GM19023 (cell line): Measurements from ENCODE around the gene TAOK1.
"Not testable (repeated sequence)": the region's sequence is repeated elsewhere in the genome, so short reads cannot be mapped to it uniquely, and the experiment has no call there.

ENCODE experiments used
- ATAC-seq: cut with Tn5 transposase; IDR thresholded peaks from one replicate; pipeline ENCODE4 v1.9.1; 2021; ENCODE audit warnings: mild to moderate bottlenecking, moderate library complexity; ENCODE audit not compliant: unreplicated experiment

TAOK1 gene

DNA sequence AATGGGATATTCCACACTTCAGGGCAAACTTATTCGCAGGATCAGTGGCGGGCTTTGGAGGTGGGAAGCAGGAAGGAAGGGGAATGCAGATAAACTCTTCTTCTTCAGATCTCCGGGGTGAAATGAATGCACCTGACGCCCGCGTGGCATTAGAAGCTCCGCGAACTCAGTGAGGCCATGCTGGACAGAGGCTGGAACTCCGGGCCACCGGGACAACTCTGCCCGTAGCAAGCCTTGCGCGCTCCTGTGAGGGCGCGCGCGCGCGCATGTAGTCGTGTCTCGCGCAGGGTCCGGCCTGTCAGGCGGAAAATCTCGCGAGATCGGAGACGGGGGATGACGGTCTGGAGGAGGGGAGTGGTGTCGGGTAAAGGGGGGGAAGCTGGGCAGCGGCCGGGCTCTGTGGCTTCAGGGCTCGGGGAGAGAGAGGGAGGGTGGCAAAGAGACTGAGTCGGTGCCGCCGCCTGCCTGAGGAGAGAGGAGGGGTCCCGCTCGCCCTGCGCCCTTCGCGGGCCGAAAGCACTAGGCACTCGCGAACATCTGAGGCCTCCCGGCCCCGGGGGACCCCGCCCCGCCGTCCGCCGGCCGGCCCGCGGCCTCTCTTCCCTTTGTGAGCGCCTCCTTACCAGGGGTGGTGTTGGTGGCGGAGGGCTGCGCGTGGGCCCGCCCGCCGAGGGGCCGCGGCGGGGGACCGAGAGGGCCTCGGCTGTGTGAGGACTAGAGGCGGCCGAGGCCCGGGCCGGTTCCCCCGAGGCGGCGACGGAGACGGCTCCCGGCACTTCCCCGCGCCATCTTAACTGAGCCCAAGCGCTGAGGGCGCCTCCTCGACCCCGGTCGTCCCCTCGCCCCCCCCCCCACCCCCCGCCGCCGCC is at the start of gene TAOK1:
TSS of gene TAOK1 (plus strand) at position 382 of the 869 bp plus-strand sequence. CDS start 61,186 bp downstream, outside the sequence.
- peak; percentile 80 for ATAC-seq

DNA sequence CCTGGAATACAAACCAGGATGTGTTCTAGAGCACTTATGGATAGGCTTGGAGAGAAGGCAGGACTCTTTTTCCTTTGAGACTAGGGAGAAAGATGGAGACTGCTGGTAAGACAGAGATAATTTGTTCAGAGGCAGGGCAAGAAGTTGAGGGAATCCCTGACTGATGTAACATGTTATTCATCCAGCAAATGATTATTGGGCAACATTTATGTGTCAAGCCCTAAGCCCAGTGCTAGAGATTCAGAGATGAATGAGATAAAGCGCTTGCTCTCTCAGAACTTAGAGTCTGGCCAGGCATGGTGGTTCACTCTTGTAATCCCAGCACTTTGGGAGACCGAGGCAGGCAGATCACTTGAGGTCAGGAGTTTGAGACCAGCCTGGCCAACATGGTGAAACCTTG is 48.4 kb upstream of the TAOK1 start:
- ATAC-seq = no peak

DNA sequence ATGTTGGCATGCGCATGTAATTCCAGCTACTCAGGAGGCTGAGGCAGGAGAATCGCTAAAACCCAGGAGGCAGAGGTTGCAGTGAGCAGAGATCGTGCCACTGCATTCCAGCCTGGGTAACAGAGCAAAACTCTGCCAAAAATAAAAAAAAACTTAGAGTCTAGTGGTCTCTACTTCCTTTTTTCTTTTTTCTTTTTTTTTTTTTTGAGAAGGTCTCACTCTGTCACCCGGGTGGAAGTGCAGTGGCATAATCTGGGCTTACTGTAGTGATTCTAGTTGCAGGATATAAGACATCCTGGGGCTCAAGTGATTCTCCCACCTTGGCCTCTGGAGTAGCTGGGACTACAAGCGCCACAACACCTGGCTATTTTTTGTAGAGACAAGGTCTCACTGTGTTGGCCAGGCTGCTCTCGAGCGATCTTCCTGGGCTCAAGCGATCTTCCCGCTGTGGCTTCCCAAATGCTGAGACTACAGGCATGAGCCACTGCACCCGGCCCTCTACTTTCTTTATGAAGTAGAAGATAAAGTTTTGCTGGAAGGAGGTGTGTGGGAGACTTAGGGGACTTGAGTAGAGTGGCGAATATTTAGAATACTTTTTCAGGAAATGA is 47.9 kb upstream of the TAOK1 start:
- no peak for ATAC-seq

DNA sequence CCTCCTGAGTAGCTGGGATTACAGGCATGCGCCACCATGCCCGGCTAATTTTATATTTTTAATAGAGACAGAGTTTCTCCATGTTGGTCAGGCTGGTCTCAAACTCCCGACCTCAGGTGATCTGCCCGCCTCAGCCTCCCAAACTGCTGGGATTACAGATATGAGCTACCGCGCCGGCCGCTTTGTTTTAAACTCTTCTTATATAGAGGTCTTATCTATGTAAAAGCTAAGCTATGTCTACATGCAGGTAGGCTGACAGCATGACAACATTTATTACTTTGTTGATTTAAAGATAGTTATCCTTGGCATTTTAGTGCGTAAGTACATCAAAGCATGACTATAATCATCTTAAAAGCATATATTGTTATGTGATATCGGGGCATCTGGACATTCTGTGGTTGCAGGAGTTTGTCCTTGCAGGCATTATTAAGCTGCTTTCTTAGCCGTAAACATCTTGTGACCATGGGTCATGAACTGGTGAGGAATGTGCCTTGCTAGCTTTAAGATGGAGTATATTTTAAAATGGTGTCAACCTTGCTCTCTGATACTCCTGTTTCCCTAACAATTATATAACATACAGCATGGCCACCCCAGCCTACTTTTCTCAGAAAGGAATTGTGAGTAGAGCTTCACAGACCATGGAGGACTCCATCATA is 45.8 kb upstream of the TAOK1 start:
- no peak for ATAC-seq

DNA sequence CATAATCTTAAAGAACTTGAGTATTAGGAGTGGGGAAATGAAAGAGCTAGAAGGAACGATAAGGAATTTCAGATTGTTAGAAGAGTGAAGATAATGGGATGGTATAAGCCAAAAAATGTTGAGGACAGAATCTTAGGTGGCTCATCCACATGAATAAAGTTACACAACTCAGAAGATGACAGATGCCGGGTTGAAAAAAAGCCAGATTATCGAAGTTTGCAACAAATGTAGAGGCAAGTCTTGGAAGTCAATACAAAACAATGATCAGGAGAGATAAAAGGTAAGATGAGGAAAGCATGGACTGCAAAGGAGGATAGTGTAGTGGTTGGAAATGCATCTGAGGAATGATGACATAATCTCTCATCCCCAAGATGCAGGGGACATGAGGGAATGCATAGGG is 45.1 kb upstream of the TAOK1 start:
- no peak for ATAC-seq

DNA sequence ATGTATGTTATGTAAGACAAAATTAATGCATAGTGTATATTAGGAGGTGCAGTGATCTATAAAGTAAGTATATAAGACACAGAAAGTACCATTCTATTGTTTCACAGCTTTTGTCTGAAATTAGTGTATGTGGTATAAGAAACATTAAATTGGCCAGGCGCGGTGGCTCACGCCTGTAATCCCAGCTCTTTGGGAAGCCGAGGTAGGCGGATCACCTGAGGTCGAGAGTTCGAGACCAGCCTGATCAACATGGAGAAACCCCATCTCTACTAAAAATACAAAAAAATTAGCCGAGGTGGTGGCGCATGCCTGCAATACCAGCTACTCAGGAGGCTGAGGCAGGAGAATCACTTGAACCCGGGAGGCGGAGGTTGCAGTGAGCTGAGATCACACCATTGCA is 44.7 kb upstream of the TAOK1 start:
- not testable (repeated sequence) for ATAC-seq

DNA sequence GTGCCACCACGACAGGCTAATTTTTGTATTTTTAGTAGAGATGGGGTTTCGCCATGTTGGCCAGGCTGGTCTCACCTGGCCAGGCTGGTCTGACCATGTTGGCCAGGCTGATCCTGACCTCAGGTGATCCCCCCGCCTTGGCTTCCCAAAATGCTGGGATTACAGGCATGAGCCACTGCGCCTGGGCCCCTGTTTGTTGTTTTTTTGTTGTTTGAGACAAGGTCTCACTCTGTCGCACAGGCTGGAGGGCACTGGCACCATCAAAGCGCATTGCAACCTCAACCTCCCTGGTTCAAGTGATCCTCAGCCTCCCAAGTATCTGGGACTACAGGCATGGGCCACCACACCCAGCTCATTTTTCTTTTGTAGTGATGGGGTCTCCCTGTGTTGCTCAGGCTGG is 43.7 kb upstream of the TAOK1 start:
- ATAC-seq = no peak

DNA sequence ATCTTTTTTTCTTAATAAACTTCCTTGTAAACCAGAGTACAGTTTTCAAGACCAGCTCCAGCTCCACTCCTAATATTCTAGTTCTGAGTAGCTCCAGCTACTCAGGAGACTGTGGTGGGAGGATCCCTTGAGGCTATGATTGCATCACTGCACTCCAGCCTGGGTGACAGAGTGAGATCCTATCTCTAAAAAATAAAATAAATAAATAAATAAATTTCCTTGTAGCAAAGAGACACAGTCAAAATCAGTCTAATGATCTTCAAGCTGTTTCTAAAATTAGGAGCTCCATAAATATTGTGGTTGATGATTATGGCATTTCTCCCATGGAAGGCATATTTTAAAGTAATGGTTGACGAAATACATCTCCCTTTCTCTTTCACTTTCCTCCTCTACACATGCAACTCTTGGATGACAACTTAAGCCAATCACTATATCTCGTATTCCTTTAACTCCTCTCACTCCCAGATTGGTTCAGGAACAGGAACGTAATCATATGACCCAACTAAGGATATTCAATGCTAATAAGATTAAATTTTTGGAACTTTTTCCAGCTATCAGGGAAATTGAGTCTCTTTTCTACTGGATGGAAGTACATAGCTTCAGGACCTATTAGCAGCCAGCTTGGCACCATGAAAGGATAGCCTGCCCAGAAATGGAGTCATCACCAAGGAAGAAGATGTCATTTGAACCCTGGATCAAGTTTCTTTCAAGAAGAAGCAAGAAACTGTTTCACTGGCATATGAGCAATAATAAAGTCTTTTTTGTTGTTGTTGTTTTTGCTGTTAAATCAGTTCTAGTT is 42.1 kb upstream of the TAOK1 start:
- no peak for ATAC-seq

DNA sequence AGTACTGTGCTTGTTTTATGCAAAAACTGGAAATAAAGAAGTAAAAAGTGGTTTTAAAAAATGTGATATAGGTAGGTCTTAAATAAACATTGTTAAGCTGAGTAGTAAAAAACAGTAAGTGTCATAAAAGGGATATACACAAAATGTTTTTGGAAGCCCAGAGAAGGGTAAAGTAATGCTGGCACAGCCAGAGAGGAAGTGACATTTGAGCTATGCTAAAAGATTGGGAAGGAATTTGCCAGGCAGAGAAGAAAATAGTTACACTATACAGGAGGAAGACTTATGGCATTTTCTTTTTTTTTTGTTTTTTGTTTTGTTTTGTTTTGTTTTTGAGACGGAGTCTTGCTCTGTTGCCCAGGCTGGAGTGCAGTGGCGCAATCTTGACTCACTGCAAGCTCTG is 40.8 kb upstream of the TAOK1 start:
- ATAC-seq = no peak

DNA sequence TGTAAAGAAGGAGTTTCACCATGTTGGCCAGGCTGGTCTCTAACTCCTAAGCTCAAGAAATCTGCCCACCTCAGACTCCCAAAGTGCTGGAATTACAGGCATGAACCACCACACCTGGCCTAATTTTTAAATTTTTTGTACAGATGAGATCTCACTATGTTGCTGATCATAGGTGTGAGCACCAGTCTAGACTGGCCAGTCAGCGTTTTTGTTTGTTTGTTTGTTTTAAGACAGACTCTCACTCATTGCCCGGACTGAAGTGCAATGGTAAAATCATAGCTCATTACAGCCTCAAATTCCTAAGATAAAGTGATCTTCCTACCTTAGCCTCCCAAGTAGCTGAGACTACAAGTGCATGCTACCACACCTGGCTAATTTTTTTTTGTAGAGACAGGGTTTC is 38.0 kb upstream of the TAOK1 start:
- ATAC-seq = no peak

DNA sequence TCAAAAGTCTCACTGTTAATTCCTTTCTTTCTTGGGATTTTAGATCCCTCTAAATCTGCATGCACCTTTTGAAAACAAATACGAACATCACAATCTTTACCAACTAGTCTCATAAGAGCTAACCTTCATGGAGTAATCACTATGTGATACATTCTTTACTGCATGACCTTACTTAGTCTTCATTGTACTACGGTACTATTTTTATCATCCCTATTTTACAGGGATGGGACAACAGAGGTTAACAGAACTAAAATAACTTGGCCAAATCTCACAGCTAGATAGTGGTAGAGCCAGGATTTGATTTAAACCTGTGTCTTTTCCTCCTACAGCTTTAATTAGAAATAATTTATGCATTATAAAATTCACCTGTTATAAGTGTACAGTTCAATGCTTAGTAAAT is 32.9 kb upstream of the TAOK1 start:
- ATAC-seq = no peak

DNA sequence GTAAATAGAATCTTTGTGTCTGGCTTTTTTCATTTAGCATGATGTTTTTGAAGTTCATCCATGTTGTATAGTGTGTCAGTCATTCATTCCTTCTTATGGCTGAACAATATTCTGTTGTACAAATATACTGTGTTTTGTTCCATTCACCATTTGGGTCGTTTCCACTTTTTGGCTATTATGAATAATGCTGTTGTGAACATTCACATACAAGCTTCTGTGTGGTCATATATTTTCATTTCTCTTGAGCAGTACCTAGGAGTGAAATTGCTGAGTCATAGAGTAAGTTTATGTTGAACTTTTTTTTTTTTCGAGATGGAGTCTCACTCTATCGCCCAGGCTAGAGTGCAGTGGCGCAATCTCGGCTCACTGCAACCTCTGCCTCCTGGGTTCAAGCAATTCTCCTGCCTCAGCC is 32.3 kb upstream of the TAOK1 start:
- no peak for ATAC-seq

DNA sequence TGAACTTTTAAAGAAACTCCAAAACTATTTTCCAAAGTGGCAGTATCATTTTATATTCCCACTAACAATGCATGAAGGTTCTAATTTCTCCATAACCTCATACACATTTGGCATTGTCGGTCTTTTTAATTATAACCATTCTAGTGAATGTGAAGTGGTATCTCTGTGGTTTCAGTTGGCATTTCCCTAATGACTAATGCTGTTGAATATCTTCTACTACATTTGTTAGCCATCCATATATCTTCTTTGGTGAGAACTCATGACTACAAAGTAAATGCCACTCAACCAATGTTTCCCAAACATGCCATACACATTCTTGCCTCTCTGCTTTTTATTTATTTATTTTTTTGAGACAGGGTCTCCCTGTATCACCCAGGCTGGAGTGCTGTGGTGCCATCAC is 31.7 kb upstream of the TAOK1 start:
- no peak for ATAC-seq

DNA sequence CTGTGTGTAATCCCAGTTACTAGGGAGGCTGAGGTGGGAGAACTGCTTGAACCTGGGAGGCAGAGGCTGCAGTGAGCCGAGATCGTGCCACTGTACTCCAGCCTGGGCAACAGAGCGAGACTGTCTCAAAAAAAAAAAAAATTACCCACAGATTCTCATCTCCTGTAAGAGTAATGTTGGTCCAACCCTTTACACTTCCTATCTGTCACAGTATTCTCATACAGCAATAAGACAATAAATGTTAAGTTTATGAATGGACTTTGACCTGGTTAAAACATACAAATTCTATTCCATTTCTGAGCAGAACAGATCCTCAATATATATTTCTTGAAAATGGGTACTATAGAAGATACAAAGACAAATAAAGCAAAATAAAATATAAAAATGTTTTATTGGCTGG is 30.4 kb upstream of the TAOK1 start:
- no peak for ATAC-seq

DNA sequence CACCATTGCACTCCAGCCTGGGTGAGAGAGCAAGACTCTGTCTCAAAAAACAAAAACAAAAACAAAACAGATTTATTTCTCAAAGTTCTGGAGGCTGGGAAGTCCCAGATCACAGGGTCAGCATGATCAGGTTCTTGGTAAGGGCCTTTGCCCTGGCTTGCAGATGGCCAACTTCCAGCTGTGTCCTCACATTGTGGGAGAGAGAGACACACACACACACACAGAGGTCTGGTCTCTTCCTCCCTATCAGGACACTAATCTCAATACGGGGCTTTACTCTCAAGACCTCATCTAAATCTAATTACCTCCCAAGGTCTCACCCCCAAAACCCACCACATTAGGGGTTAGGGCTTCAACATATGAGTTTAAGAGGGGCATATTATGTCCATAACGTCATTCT is 26.4 kb upstream of the TAOK1 start:
- ATAC-seq = no peak

DNA sequence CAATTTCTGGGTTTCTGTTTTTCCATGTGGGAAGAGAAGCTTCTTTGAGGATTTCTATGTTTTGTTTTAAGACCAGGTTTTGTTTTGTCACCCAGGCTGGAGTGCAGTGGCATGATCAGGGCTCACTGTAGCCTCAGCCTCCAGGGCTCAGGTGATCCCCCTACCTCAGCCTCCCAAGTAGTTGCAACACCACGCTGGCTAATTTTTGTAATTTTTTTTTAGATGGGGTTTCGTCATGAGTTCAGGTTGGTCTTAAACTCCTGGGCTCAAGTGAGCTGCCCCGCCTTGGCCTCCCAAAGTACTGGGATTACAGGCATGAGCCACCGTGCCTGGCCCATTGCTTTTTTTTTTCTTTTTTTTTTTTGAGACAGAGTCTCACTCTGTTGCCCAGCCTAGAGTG is 25.5 kb upstream of the TAOK1 start:
- ATAC-seq = no peak

DNA sequence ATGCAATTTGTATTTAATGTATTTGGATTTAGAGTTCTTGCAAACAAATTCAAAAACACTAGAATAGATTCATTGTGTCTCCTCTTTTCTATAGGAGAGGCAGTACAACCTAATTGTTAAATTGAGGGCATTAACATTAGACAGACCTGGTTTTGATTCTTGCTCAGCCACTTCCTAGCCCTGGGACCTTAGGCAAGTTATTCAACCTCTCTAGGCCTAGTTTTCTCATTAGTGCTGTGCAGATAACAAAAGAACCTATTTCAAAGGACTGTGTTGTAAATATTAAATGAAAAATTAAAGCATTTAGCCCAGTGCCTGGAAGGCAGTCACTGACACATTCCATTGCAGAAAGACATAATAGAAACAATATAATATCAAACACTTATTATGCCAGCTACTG is 22.0 kb upstream of the TAOK1 start:
- ATAC-seq = no peak

DNA sequence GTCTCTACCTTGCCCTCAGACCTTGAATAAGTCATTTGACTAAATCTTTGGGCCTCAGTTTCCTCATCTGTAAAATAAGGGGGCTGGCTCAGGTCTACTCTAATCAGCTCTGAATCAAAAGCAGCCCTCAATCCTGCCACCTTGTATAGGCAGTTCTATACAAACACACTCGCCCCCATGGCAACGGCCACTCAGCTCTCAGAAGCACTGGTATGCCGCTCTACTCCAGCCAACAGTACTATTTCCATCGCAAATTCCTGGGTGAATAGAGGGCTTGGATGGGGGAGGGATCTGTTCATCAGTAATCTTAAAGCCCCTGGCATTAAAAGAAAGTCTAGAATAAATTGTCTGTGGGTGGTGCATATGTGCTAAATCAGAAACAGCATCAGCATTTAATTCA is 21.2 kb upstream of the TAOK1 start:
- ATAC-seq = no peak

DNA sequence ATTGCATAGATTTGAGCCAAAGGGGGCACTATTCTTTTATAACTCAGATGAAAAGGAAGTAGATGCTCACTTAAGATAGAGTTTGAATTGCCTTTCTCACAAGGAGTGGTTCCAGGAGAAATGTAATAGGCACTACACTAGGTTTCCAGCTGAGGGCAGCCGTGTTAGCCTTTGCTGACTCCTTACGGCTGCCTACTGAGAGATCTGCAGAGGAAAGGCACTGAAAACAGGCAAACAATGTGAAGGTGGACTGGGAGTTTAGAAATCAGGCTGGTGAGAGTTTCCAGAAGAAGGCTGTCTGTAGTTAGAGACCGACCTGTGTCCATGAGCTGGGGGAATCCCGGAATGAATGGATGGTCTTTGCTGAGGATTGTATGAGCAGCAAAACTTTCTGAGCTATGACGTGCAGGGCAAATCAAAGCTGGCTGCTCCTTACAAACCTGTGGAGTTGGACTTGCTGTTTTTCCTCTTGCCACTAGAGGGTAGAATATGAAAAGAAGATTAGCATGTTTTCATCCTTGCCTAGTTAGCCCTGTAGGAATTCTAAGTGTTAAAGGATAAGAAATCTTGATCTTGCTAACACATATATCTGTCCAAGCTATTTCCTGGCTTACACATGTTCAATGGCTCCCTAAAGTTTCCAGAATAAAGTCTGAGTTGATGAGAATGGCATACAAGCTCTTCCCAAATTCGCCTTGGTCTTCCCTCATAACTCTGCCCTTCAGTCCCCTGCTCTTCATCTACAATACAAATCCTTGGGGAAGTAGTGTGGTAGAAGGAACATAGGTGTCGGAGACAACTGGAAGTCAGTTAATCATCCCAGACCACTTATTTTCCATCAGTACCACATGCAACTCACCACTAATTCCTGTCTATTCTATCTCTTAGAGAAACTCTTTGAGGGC is 20.1 kb upstream of the TAOK1 start:
- no peak for ATAC-seq

DNA sequence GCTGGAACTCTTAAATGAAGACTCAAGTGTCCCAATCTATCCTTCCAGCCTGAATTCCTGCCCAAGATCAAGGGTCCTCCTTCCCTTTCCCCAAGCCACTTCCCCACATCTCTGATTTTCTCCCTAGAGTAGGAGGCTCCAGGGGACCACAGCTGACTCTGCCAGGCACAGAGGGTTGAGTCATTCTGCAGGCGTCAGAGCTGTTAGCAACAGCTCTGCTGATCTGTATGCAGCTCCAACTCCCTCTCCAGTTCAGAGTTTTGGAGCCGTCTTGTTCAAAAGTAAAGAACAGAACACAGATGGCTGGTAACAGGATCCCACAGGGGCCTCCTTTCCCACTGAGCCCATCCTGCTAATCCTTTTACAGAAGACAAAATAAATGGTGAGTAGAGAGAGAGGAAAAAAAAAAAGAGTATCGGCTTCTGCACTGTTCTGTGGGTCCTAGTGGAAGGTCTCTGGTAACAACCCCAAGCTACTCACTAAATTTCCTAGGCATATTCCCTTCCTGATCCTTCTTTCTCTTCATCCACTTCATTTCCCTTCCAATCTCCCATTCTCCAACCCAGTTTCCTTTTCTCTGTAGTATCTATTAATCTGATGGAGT is 13.4 kb upstream of the TAOK1 start:
- ATAC-seq = no peak
